NCI-H2196 (cell line): ENCODE results near the gene IL1RN.

Experiments used
- DNase-seq: peaks from one replicate; lab custom pipeline; 2025; ENCODE audit not compliant: unreplicated experiment; lab: John Stamatoyannopoulos, UW

IL1RN gene

DNA sequence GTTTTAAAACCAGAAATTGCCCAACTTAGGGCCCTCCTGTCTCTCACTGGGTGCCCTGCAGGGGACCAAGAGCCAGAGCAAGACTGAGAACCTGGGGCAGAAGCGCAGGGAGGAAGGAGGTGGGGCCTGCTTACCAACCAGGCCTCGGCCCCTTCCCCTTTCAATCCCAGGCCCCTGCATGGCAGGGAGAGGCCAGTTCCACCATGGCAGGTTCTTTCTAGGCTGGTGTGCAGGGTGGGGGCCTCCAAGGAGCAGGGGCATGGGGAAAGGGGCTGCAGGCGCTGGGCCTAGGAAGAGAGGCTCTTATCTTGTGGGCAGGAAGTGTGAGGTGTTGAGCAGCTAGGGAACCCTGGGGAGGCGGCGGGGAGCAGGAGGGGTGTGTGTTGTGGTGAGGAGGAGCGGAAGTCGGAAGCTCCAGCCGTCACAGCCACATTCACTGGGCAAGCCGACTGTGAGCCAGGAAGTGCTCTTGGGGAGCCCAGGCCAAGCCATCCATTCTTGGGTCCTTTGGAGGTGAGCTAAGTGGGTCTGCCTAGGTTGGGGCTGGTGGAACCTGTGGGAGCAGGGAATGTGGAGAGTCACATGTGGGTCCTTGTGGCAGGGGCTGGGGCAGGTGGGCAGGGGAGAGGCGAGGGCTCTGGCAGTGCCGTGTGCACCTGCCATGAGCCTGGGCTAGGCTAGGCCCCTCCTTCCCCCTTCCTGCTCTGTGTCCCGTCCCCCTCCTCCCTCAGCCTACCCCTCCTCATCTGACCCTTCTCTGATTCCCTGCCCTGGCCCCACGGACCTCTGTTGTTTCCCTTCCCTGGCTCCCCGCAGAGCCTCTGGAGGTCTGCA lies 46.4 kb downstream of the IL1RN start, which contains the start of gene PSD4:
Gene PSD4 (plus strand): TSS at position 430 of the 834 bp plus-strand sequence. CDS start 8,486 bp downstream, outside the sequence.
- no peak for DNase-seq

- DNase-seq, result no peak
Measured at GRCh38 chr2:113174376-113174750, 47.0 kb downstream of the IL1RN start.

GRCh38 chr2:113175042-113175628 lies 47.7 kb downstream of the IL1RN start:
- no peak for DNase-seq

DNA sequence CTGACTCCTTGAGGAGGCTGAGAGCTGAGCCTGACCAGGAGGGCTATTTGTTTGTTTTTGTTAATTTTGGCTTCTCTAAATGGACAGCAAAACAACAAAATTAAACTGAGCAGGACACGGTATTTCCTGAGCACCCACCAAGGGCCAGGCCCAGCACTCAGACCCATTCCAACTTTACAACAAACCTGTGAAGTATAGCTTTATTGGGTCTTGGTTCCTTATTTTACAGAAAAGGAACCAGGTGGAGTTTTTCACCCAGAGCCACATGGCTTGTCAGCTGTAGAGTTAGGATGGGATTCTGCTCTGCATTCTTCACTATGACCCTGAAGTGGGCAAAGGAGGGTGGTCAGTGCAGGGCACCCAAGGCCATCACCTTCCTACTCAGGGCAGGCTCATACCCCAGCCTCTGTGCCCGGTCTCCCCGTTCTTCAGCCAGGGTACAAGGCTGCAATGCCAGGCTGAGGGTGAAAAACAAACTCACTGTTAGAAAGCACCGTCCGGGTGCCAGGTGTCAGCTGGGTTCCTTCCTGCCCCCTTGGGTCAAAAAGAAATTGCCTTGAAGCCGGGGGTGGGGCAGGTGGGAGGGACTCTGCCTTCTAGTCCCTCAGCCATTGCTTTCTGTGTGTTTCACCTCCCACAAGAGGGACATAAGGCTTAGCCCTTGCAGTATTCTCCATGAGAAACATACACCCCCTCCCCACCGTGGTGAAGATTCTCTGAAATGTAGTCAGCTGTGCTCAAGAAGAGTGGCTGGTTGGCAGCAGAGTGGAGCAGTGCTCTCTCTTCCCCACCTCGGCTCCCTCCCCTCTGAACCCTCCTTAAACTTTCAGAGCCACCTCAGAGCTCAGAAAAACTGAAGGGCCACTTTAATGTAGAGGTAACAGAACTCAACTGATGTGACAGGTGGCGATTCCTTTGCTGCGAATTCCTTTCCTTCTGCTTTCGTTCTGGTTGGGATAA lies 48.6 kb downstream of the IL1RN start:
- DNase-seq, result no peak

- DNase-seq, result no peak
Measured at GRCh38 chr2:113176696-113177355, 49.4 kb downstream of the IL1RN start.

DNA sequence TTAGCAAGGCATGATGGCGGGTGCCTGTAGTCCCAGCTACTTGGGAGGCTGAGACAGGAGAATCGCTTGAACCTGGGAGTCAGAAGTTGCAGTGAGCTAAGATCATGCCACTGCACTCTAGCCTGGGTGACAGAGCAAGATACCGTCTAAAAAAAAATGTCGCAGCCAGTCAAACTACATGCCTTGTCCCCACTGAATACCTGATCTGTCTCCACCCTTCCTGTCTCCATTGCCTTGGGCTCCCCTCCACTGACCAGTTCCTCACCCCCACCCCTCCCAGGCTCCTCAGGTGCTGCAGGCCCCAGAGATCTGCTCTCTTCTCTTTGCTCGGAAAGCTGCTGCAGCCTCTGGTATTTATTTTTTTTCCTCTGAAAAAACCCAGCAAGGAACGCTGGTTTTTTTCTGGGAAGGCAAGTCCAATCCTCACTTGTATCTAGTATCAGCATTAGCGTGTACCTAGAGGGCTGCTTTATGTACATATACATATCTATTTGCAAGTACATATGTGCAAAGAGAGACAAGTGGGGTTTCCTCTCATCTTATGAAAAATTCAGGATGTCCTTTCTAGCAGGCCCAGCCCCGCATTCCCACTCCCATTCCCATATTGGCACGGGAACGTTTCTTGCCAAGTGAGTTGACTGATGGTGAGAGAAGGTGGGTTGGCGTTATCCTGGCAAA lies 50.8 kb downstream of the IL1RN start:
- DNase-seq, result no peak

GRCh38 chr2:113178891-113179290 lies 51.5 kb downstream of the IL1RN start:
- DNase-seq, result no peak

DNA sequence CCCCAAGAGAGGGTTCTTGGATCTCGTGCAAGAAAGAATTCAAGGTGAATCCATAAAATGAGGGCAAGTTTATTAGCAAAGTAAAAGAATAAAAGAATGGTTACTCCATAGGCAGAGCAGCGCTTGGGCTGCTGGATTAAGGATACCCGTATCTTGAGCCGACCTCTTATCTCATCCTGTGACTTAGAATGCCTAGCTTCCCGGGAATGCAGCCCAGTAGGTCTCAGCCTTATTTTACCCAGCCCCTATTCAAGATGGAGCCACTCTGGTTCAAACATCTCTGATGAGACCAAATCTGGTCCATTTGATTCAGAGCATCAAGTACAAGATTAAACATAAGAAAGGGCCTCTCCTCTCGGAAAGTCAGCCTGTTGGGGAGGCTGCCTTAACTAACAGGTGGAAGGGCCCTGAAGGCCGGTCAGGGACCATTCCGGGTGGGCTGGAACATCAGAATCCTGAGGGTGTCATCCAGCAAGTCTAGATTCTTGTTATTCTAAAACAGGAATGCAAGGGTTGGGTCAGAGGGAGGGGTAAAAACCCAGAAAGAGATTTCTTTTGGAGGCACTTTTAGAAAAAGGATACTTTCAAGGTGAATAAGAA lies 52.1 kb downstream of the IL1RN start:
- DNase-seq, result no peak

- no peak for DNase-seq
Measured at GRCh38 chr2:113180131-113180946, 52.9 kb downstream of the IL1RN start.

GRCh38 chr2:113181258-113182051 lies 54.1 kb downstream of the IL1RN start:
- DNase-seq, result no peak

- DNase-seq, result no peak
Measured at GRCh38 chr2:113182471-113183260, 55.3 kb downstream of the IL1RN start.

GRCh38 chr2:113183264-113183663 lies 55.9 kb downstream of the IL1RN start:
- DNase-seq, result no peak
